HepG2 (cell line): ENCODE data around the gene RACGAP1.

Experiments
- EP300 ChIP-seq, 3 experiments: sonication (generic) in 1 of 3; formaldehyde crosslinking in 1 of 3; IDR thresholded peaks; 2 replicates each; pipeline versions ENCODE4 v1.5.1 to v1.6.1; 2011 to 2020; ENCODE audit warnings: low read depth in 2 of 3, low read length in 2 of 3, borderline replicate concordance in 1 of 3, improper control_type of control experiment in 1 of 3, mild to moderate bottlenecking in 1 of 3, missing genetic modification reagents in 1 of 3, moderate library complexity in 1 of 3
- EZH2 ChIP-seq: conservative IDR thresholded peaks from 2 replicates; pipeline ENCODE4 v1.6.1; 2012; ENCODE audit warnings: mild to moderate bottlenecking, low read depth, low read length, moderate library complexity
- ZFYVE20 ChIP-seq: sonication (generic); formaldehyde crosslinking; IDR thresholded peaks from 2 replicates; pipeline ENCODE4 v1.8.0; 2023; ENCODE audit warnings: low read depth, mild to moderate bottlenecking, moderate library complexity, missing genetic modification reagents, borderline replicate concordance
- TF ChIP-seq, protein P1 (sequence below): sonication (generic); formaldehyde crosslinking; IDR thresholded peaks from 2 replicates; pipeline ENCODE4 v1.4.0; 2020; ENCODE audit warnings: missing genetic modification reagents, borderline replicate concordance

DNA sequence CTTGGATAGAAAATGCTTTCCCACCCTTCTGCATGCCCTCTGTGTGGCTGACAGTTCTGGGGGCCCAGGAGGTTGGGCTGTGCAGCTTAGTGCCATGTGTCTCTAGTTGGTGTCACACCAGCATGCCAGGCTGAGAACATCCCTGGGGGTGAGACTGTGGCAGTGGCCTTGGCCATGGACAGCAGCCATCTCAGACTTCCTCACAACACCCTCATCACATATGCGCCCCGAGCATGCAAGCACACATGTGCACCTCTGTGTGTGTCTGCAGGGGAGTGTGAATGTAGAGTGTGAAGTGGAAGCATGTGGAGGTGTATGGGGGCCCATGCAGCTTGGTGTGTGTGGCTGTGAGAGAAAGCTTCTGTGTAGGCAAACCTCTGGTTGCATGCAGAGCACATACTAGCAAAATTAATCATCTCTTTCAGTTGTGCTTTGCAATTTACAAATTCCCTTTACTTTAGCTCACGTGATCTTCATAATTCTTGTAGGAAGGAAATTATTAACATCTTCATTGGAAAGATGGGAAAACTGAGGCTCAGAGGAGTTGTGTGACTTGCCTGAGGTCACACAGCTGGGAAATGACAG lies 40.5 kb upstream of the RACGAP1 start:
- TF ChIP-seq EP300 (IDR thresholded peaks at IDR 0.05; ENCODE audit: low read depth in 2 of 2, low read length in 2 of 2) (no peak), EP300 (CRISPR knock-in tag; IDR thresholded peaks at IDR 0.05; ENCODE audit: borderline replicate concordance) (no peak), ZFYVE20 (CRISPR knock-in tag) (no peak), EZH2 (no peak)
- TF ChIP-seq, protein P1, sequence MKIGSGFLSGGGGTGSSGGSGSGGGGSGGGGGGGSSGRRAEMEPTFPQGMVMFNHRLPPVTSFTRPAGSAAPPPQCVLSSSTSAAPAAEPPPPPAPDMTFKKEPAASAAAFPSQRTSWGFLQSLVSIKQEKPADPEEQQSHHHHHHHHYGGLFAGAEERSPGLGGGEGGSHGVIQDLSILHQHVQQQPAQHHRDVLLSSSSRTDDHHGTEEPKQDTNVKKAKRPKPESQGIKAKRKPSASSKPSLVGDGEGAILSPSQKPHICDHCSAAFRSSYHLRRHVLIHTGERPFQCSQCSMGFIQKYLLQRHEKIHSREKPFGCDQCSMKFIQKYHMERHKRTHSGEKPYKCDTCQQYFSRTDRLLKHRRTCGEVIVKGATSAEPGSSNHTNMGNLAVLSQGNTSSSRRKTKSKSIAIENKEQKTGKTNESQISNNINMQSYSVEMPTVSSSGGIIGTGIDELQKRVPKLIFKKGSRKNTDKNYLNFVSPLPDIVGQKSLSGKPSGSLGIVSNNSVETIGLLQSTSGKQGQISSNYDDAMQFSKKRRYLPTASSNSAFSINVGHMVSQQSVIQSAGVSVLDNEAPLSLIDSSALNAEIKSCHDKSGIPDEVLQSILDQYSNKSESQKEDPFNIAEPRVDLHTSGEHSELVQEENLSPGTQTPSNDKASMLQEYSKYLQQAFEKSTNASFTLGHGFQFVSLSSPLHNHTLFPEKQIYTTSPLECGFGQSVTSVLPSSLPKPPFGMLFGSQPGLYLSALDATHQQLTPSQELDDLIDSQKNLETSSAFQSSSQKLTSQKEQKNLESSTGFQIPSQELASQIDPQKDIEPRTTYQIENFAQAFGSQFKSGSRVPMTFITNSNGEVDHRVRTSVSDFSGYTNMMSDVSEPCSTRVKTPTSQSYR (CRISPR knock-in tag): no peak
